Activated CD4-positive, alpha-beta T cell treated with anti-CD3 and anti-CD28 coated beads, Interleukin-2, amount 10 ng/mL, durations not matched to agents 7 days and 5 days (primary cell): ENCODE measurements around the gene PRM3. TPM values are rescaled to one million over a fixed set of nuclear protein-coding genes. Genes with fewer than 3 reads are reported as not detected.

Experiments
- CTCF ChIA-PET: fragments of 350-600 bp; sonication (Branson Sonifier 250); formaldehyde crosslinking; loops from one replicate; lab custom pipeline; 2021; ENCODE audit warnings: antibody characterized with exemption; lab: Charles Lee
- POLR2A ChIA-PET: fragments of 350-600 bp; sonication (Branson Sonifier 250); formaldehyde crosslinking; loops from one replicate; lab custom pipeline; 2021; ENCODE audit warnings: antibody characterized with exemption; lab: Charles Lee
- DNase-seq: peaks from one replicate; pipeline ENCODE4 v3.0.0-alpha.2; 2020
- H3K27ac Mint-ChIP-seq: one replicate; pipeline ENCODE4 v1.8.0; 2021; ENCODE audit warnings: mild to moderate bottlenecking, moderate library complexity, mixed read lengths
- H3K27me3 Mint-ChIP-seq: one replicate; pipeline ENCODE4 v1.8.0; 2021; ENCODE audit warnings: mixed read lengths
- H3K36me3 Mint-ChIP-seq: one replicate; pipeline ENCODE4 v1.8.0; 2021; ENCODE audit warnings: low read depth, mixed read lengths
- H3K4me1 Mint-ChIP-seq: one replicate; pipeline ENCODE4 v1.8.0; 2021; ENCODE audit warnings: mixed read lengths
- H3K4me3 Mint-ChIP-seq: one replicate; pipeline ENCODE4 v1.8.0; 2021; ENCODE audit warnings: mild to moderate bottlenecking, moderate library complexity, mixed read lengths
- H3K9me3 Mint-ChIP-seq: one replicate; pipeline ENCODE4 v1.8.0; 2021; ENCODE audit warnings: mixed read lengths
- total RNA-seq, 2 experiments: library from RNA; stranded (reverse); gene quantifications; one replicate each; pipeline ENCODE4 v1.2.3, GENCODE V29; 2021

Gene PRM3, protein sequence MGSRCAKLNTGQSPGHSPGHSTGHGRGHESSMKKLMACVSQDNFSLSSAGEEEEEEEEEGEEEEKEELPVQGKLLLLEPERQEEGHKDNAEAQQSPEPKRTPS
- not detected for total RNA-seq

GRCh38 chr16:11272921-11273720, at the start of gene PRM3:
TSS of gene PRM3 (minus strand) at chr16:11273629. CDS start at chr16:11273595, 34 bp downstream.
- Mint-ChIP-seq H3K27me3 (no peaks in the 10 kb centered on the region), H3K36me3 (no peaks in the 10 kb centered on the region), H3K4me1 (peaks cover 2% of the 10 kb centered on the region), H3K9me3 (no peaks in the 10 kb centered on the region), H3K4me3 (no peak within 1 kb of the TSS), H3K27ac (no peak within 1 kb of the TSS)
- DNase-seq: no peak
- POLR2A ChIA-PET: interaction anchor here (0.6 kb wide), 1 partner anchor 643 kb away, joined by 5 read pairs; the partner anchor contains the start of gene GSPT1
- CTCF ChIA-PET: interaction anchor here (1.0 to 1.9 kb wide), 9 partner anchors 9 to 319 kb away, joined by 3 to 6 read pairs (median 3); partner anchors contain the start of gene SOCS1

DNA sequence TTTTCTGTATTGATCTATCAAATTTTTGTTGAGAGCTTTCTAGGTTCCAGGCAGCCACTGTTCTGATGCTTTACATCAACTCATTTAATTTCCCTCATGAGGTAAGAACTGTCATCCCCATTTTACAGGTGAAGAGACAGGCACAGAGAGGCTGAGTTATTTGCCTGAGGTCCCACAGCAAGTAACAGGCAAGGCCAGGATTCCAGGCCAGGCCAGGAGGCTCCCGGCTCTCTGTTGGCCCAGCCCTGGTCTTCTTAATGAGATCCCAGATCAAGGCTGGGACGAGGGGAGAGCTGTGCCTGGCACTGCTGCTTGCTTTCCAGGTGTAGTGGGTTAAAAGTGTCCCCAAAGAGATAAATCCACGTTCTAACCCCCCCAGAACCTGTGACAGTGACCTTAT, 49.4 kb upstream of the PRM3 start:
- H3K36me3 Mint-ChIP-seq: peaks cover 27% of the 10 kb centered on the region
- no peak overlapping the region for H3K4me3 Mint-ChIP-seq
- H3K4me1 Mint-ChIP-seq: peaks cover 68% of the 10 kb centered on the region
- H3K9me3 Mint-ChIP-seq: peaks cover 2% of the 10 kb centered on the region
- no peak for DNase-seq
- H3K27ac Mint-ChIP-seq: peak overlapping the region; percentile 84
- ChIA-PET POLR2A (no interaction called here), CTCF (no interaction called here)
- H3K27me3 Mint-ChIP-seq: no peaks in the 10 kb centered on the region

GRCh38 chr16:11321662-11322061, 48.2 kb upstream of the PRM3 start:
- ChIA-PET CTCF (no interaction called here), POLR2A (no interaction called here)
- DNase-seq: no peak
- Mint-ChIP-seq H3K4me1 (peaks cover 63% of the 10 kb centered on the region), H3K9me3 (no peaks in the 10 kb centered on the region), H3K4me3 (no peak overlapping the region), H3K27me3 (no peaks in the 10 kb centered on the region), H3K36me3 (peaks cover 15% of the 10 kb centered on the region), H3K27ac (no peak overlapping the region)

GRCh38 chr16:11320170-11320569, 46.7 kb upstream of the PRM3 start:
- ChIA-PET CTCF (interaction anchor here (1.0 to 1.3 kb wide), 3 partner anchors 9 to 23 kb away, joined by 3 to 4 read pairs (median 4); no protein-coding TSS in a partner anchor), POLR2A (no interaction called here)
- no peaks in the 10 kb centered on the region for H3K27me3 Mint-ChIP-seq
- peaks cover 57% of the 10 kb centered on the region for H3K4me1 Mint-ChIP-seq
- H3K9me3 Mint-ChIP-seq: no peaks in the 10 kb centered on the region
- peaks cover 9% of the 10 kb centered on the region for H3K36me3 Mint-ChIP-seq
- H3K27ac Mint-ChIP-seq: no peak overlapping the region
- DNase-seq: no peak
- no peak overlapping the region for H3K4me3 Mint-ChIP-seq

DNA sequence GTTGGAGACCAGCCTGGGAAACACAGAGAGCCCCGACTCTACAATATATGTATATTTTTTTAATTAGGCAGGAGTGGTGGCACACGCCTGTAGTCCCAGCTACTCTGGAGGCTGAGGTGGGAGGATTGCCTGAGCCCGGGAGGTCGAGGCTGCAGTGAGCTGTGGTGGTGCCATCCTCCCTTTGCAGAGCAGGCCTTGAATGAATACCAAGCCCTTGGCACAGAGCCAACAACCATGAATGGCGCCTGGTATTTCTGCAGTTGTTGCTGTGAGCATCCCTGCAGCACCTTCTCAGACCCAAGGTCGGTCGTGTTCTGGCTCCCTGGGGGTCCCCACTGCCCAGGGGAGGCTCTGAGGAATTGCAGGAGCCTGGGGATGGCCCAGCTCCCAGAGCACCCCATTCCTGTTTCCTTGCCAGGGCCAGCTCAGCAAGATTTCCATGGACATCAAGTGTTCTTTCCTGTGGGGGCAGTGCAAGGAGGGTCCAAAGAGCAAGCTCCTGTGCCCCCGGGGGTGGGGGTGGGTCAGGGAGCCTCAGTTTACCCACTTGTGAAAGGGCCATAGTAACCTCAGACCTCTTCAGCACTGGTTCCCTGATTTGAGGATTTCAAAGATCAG, 46.2 kb upstream of the PRM3 start:
- H3K9me3 Mint-ChIP-seq: no peaks in the 10 kb centered on the region
- no peak overlapping the region for H3K27ac Mint-ChIP-seq
- H3K4me1 Mint-ChIP-seq: peaks cover 57% of the 10 kb centered on the region
- H3K4me3 Mint-ChIP-seq: no peak overlapping the region
- POLR2A ChIA-PET: no interaction called here
- peaks cover 4% of the 10 kb centered on the region for H3K36me3 Mint-ChIP-seq
- H3K27me3 Mint-ChIP-seq: no peaks in the 10 kb centered on the region
- no peak for DNase-seq
- CTCF ChIA-PET: interaction anchor here (1.0 to 1.3 kb wide), 2 partner anchors 9 to 23 kb away, joined by 4 read pairs; no protein-coding TSS in a partner anchor

- Mint-ChIP-seq H3K27me3 (no peaks in the 10 kb centered on the region), H3K36me3 (peaks cover 3% of the 10 kb centered on the region), H3K9me3 (no peaks in the 10 kb centered on the region), H3K27ac (no peak overlapping the region), H3K4me3 (no peak overlapping the region), H3K4me1 (peaks cover 64% of the 10 kb centered on the region)
- no peak for DNase-seq
- ChIA-PET CTCF (no interaction called here), POLR2A (no interaction called here)
These were observed 45.4 kb upstream of the PRM3 start for GRCh38 chr16:11318817-11319216.

GRCh38 chr16:11316331-11317015, 43.0 kb upstream of the PRM3 start:
- Mint-ChIP-seq H3K9me3 (no peaks in the 10 kb centered on the region), H3K27me3 (no peaks in the 10 kb centered on the region), H3K27ac (peak overlapping the region; percentile 9), H3K36me3 (peaks cover 3% of the 10 kb centered on the region), H3K4me1 (peaks cover 70% of the 10 kb centered on the region), H3K4me3 (no peak overlapping the region)
- CTCF ChIA-PET: interaction anchor here (1.2 kb wide), 1 partner anchor 9 kb away, joined by 3 read pairs; no protein-coding TSS in a partner anchor
- no peak for DNase-seq
- POLR2A ChIA-PET: no interaction called here

DNA sequence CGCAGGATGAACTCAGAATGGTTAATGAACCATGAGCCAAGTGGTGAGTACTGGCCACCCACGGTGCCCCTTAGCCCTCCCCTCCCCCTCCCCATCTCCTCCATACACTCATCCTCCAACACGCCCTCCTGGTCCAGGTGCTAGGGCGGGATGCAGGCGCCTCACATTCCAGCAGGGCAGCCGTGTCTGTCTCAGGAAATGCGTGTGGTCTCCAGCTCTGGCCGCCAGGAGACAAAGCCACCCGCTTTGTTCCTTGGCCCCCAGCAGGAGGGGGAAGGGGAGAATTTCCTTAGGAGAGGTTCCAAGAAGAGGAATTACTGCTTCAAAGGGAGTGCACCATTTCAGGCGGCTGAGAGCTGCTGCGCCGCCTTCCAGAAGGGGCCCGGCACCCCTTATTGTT, 42.1 kb upstream of the PRM3 start:
- H3K27ac Mint-ChIP-seq: no peak overlapping the region
- H3K4me1 Mint-ChIP-seq: peaks cover 75% of the 10 kb centered on the region
- peaks cover 3% of the 10 kb centered on the region for H3K36me3 Mint-ChIP-seq
- no peak overlapping the region for H3K4me3 Mint-ChIP-seq
- H3K27me3 Mint-ChIP-seq: no peaks in the 10 kb centered on the region
- no peaks in the 10 kb centered on the region for H3K9me3 Mint-ChIP-seq
- ChIA-PET POLR2A (no interaction called here), CTCF (interaction anchor here (0.8 kb wide), 1 partner anchor 9 kb away, joined by 4 read pairs; no protein-coding TSS in a partner anchor)
- no peak for DNase-seq

DNA sequence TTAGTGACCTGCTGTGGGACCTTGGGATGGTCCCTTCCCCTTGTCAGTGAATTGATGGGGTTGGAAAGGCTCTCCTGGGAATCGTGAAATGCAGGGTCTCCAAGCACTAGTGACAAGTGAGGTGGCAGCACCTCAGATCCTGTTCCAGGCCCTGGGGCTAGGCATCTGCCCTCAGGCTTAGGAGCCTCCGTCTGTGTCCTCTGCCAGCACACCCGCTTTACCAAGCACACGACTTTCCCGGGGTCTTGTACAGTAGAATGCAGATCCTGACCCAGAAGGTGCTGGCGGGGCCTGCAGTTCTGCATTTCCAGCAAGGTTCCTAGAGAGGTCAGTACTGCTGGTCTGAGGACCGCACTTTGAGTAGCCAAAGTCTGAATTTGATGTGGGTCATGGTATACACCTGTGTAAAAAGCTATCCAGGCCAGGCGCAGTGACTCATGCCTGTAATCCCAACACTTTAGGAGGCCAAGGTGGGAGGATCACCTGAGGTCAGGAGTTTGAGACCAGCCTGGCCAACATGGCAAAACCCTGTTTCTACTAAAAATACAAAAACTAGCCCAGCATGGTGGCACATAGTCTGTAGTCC, 41.0 kb upstream of the PRM3 start:
- peaks cover 77% of the 10 kb centered on the region for H3K4me1 Mint-ChIP-seq
- H3K9me3 Mint-ChIP-seq: no peaks in the 10 kb centered on the region
- POLR2A ChIA-PET: no interaction called here
- no peak for DNase-seq
- CTCF ChIA-PET: interaction anchor here (0.8 kb wide), 1 partner anchor 10 kb away, joined by 4 read pairs; no protein-coding TSS in a partner anchor
- H3K27ac Mint-ChIP-seq: no peak overlapping the region
- peaks cover 3% of the 10 kb centered on the region for H3K36me3 Mint-ChIP-seq
- H3K27me3 Mint-ChIP-seq: no peaks in the 10 kb centered on the region
- H3K4me3 Mint-ChIP-seq: no peak overlapping the region

GRCh38 chr16:11313493-11314308, 40.3 kb upstream of the PRM3 start:
- ChIA-PET POLR2A (interaction anchor here (0.6 kb wide), 1 partner anchor 16 kb away, joined by 10 read pairs; no protein-coding TSS in a partner anchor), CTCF (no interaction called here)
- peaks cover 78% of the 10 kb centered on the region for H3K4me1 Mint-ChIP-seq
- H3K27me3 Mint-ChIP-seq: no peaks in the 10 kb centered on the region
- no peaks in the 10 kb centered on the region for H3K9me3 Mint-ChIP-seq
- peak overlapping the region; percentile 23 for H3K4me3 Mint-ChIP-seq
- no peak for DNase-seq
- H3K27ac Mint-ChIP-seq: peak overlapping the region; percentile 79
- H3K36me3 Mint-ChIP-seq: peaks cover 3% of the 10 kb centered on the region

DNA sequence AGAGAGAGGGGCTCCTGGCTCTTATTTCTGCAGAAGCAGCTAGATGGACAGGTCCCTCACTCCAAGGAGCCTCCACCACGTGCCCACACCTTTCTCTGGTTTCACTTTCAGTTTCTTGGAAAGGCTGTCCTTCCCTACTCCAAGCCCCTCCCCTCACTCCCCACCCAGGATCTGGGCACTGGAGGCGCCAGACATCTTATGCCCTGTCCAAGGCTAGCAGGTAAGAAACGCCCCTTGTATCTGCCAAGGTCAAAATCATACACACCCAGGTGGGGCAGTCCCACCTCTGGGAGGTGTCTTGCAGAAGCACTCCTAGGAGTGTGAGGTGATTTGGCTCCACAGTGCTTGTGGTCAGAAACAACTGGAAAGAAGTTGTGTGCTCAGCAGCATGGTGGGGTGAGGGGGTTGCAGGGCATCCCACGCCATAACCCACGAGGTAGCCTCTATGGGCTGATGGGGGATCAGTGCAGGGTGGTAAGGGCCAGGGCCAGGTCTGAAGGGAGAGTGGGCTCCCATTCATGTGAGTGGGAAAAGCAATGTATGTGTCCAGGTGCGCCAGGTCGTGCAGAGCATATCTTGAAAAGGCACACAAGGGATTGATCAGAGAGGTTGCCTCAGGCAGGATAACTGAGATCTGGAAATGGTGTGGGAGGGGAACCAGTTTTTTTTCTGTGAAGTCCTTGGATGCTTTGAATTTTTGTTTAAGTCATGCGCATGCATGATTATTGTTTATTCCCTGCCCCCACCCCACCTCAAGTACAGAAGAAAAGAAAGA, 39.5 kb upstream of the PRM3 start:
- no peaks in the 10 kb centered on the region for H3K27me3 Mint-ChIP-seq
- H3K36me3 Mint-ChIP-seq: no peaks in the 10 kb centered on the region
- no peaks in the 10 kb centered on the region for H3K9me3 Mint-ChIP-seq
- POLR2A ChIA-PET: interaction anchor here (0.6 to 1.1 kb wide), 3 partner anchors 16 to 203 kb away, joined by 3 to 10 read pairs (median 3); no protein-coding TSS in a partner anchor
- H3K4me1 Mint-ChIP-seq: peaks cover 83% of the 10 kb centered on the region
- CTCF ChIA-PET: interaction anchor here (1.4 to 5.9 kb wide), 4 partner anchors 9 to 59 kb away, joined by 4 to 28 read pairs (median 4); no protein-coding TSS in a partner anchor
- H3K27ac Mint-ChIP-seq: peak overlapping the region; percentile 79
- DNase-seq: peak; percentile 67
- H3K4me3 Mint-ChIP-seq: peak overlapping the region; percentile 23
